HK-2 (cell line): ENCODE results near the gene TIGD6.
"Not testable (repeated sequence)": the region's sequence is repeated elsewhere in the genome, so short reads cannot be mapped to it uniquely, and the experiment has no call there.

ENCODE experiments used
- DNase-seq: peaks from one replicate; pipeline ENCODE4 v3.0.0-alpha.2; 2018; ENCODE audit not compliant: unreplicated experiment

Gene TIGD6

GRCh38 chr5:149975409-149975808 is 25.0 kb downstream of the TIGD6 start:
- DNase-seq = no peak

DNA sequence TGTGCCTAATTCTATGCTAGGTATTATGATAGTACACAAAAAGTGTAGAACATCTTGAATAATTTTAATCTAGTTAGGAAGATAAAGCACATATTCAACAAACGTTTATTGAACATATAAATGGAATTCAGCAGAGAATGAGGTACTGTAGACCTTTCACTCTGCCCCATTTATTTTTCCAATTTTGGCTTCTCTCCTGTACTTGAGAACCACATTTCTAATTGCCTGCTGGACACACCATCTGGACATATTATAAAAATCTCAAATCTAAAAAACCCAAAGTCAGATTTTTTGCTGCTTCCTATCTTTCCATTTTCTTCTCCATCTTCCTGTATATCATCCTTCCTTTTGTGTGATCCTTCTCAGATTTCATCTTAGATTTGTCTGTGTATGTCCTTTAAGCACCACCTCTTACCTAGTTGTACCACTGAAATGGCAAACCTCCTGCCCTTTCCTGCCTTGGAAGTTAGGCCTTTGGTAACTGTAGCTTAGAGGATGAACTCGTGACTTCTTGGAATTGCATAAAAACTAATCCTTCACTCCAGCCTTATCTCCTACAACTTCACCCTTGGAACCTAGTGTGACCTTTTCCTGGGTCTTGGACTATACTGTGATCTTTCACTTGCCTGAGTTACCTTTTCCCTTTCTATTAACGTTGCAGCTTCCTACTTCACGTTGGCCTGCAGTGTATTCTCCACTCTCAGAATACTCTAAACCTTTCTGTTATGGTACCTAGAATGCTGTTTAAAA is 31.1 kb downstream of the TIGD6 start:
- DNase-seq = no peak

- no peak for DNase-seq
These were observed 33.5 kb downstream of the TIGD6 start for GRCh38 chr5:149966946-149967345.

DNA sequence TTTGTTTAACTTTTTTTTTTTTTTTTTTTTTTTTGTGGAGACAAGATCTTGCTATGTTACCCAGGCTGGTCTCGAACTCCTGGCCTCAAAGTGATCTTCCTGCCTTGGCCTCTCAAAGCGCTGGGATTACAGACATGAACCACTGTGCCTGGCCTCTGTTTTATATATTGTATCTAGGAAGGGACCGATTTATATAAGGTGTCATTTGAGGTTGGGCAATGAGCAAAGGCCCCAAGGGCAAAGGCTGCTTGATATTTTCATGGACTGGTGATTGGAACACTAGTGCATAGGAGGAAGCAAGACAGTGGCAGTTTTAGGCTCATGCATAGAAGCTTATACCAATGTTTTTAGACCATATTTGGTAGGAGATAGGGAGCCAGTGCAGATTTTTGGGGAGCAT is 36.7 kb downstream of the TIGD6 start:
- DNase-seq = no peak

GRCh38 chr5:149962601-149963300 is 37.7 kb downstream of the TIGD6 start:
- no peak for DNase-seq

DNA sequence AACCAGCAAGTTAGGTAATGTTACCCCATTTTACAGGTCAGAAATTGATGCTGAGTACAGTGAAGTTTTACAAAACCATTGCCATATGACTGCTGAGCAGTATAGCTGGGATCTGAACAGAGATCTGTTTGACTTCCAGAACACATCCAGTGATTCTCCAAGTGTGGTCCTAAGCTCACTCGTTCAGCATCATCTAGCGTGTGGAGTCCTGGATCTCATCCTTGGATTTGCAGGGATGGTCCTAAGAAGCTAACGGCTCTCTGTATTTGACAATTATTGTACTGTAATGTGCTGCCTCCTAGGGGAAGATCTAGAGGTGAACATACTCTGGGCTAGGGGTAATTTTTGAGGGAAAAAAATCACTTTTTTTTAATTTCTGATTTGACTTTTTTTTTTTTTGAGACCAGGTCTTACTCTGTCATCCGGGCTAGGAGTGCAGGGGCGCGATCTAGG is 38.5 kb downstream of the TIGD6 start:
- no peak for DNase-seq

DNA sequence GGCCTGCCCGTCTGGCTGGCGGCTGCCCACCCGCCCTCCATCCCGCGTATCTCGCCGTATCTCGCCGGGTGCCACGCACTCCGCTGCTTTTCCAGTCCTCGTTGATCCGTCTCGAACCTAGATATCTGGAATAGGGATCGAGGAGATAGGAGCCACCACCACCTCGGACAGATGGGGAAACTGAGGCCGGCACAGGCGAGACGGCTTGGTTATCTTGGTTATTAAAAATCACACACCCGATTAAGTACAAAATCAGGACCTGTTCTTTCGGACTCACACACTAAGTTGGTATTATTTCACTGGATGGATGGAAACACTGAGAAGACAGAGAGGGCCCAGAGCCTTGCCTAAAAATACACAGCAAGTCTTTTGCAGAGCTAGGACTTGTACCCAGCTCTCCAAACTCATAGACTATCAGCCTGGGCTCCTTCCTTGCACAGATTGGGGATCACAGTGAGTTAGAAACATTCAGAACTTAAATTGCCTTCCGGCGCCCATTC is 39.2 kb downstream of the TIGD6 start:
- DNase-seq = no peak

- DNase-seq = peak; percentile 95
These were observed 39.9 kb downstream of the TIGD6 start, which contains the start of gene SLC26A2 for GRCh38 chr5:149960272-149961185. Gene SLC26A2 (plus strand): TSS chr5:149960758. CDS start chr5:149977653, 16,895 bp downstream.

DNA sequence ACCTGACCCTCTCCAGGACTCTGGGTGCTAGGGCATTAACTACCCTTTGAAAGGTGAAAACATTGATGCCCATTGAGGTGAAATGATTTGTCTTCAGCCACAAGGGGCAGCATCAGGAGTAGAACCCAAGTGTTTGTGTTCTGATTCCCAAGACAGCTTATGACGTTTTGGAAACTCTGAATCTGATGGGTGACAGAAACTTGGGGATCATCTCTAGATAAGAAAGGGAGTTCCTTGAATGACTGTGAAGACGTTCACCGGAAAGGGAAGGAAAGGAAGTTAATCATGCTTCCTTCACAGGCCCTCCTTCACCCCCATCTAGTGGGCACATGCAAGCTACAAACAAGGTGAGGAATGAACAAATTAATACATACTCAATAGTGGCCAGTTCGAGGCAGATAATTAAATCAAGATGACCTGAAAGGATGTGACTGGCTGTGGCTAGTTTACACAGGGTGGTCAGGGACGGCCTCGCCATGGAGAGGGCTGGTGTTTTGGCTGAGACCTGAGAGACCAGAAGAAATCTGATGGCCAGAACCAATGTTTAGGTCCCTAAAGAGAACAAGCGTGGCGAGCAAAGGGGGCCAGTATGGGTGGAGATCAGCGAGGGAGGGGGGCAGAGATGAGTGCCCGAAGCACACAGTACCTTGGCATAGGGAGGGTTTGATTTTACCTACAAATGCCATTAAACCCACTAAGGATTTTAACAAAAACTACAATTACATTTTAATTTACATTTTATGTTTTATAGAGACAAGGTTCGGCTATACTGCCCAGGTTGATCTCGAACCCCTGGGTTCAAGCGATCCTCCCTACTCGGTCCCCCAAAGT is 40.8 kb downstream of the TIGD6 start:
- peak; percentile 30 for DNase-seq

DNA sequence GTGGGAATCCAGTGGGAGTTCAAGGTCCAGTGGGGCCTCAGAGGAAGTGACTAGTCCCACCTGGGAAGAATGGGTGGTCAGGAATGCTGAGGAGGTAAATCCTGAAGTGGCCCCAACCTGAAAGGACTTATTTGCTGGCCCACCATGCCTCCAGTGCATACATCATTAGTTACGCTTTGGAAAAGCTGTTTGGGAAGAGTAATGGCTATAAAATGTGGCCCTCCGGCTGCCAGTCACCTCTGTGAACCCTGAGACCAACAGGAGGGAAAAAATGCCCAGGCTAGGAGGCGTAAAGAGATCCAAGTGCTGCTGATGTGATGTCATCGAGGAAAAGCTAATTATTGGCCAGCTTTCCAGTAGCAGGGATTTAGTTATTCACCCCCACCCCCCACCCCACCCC is 42.6 kb downstream of the TIGD6 start:
- peak; percentile 75 for DNase-seq

GRCh38 chr5:149956685-149957084 is 43.8 kb downstream of the TIGD6 start:
- no peak for DNase-seq

DNA sequence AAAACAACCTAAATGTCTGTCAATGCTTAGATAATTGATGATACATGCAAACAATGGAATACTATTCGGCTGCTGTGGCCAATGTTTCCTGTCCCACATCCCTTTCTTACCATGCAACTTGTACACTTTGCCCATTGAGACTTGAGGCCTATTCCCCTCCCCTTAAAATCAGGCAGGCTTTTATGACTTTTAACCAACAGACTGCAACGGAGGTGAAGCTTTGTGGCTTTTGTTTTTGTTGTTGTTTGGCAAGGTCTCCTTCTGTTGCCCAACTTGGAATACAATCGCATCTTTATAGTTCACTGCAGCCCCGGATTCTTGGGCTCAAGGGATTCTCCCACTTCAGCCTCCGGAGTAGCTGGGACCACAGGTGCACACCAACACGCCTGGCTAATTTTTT is 45.7 kb downstream of the TIGD6 start:
- no peak for DNase-seq

DNA sequence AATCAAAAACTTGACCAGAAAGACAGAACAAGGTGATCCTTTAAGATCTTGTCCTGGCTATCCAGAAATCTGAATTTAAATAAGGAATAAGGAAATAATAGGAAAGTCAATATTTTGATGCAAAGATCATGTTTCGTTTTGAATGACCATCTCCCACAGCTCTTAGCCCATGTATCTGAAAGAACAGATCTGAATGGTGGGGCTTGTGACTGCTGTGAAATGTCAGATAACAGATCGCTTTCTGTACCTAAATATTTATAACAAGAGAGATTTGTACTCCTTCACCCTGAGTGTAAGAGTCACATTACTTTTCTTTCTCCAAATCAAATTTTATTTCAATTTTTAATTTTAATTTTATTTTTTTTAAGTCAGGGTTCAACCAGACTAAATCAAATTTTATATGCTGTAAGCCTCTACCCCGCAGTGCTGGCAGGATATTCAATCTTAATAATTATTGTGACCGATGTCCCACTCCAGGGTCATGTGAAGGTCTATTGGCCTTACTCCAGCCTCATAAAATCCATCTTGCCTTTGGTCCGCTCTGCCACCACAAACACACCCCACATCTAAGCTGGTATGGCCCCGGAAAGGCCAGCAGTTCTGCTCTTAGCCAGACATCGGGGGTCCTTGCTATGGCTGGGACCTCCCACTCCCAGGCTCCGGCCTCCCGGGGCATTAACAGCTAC is 46.9 kb downstream of the TIGD6 start:
- DNase-seq = no peak

DNA sequence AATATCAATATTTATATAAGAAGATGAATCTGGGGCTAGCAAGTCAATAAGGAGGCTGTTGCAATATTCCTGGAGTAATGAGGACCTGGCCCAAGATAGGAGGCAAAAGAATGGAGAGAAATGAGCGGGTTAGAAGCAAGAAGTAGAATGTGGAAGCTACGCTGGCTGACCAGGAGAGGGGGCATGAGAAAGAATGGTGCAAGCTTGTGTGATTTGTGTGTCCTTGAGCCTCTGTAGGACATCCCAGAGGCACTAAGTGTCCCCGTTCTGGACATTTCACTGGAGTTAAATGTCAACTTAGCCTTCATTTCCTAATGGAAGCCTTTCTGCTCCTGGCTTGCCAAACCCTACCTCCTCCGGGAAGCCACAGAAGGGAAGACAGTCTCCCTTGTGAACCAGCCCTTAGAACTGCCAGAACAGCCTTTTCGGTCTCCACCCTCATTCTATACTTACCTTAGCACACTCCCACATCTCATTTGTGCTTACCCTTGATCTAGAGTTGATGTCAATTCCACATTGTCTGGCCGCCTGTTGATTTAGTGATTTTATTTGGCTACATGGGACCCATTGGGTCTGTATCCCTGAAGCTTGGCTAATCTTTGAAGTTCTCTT is 49.2 kb downstream of the TIGD6 start:
- DNase-seq = no peak

- DNase-seq = no peak
These were observed 51.5 kb downstream of the TIGD6 start for GRCh38 chr5:149948993-149949392.

- no peak for DNase-seq
These were observed 54.3 kb downstream of the TIGD6 start for GRCh38 chr5:149946118-149946517.

DNA sequence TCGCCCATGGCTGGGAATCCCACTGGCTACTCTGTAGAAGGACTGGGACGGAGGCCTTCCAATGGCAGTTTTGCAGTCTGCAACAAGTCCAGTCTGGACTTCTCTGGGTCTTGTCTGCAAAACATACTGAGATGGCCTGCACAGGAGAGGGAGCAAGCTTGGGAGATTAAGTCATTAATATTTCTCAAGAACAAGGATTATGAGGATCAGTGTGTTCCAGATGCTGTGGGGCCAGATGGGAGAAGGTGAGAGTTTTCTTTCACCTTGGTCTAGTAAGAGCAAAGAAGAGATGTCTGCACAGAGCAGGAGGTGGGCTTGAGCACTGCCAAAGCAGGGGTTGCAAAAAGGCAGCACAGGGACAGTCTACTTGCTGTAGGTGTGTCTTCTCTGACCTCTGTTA is 55.8 kb downstream of the TIGD6 start, which contains the start of gene PDE6A:
TSS of gene PDE6A (minus strand) at position 128 of the 400 bp plus-strand sequence. CDS start at position 8, 120 bp downstream.
- DNase-seq = no peak

GRCh38 chr5:149943177-149943949 is 57.1 kb downstream of the TIGD6 start:
- DNase-seq = not testable (repeated sequence)
